ENCODE measurements around the gene LAMA5. TPM values are rescaled to one million over a fixed set of nuclear protein-coding genes. Genes with fewer than 3 reads are reported as not detected.

LAMA5 gene
- total and polyA plus RNA-seq, 2 of the 8 experiments (the other 6 are each of a cell fraction or from before 2014, with no cell fraction given) = 34.4 to 225 TPM

DNA sequence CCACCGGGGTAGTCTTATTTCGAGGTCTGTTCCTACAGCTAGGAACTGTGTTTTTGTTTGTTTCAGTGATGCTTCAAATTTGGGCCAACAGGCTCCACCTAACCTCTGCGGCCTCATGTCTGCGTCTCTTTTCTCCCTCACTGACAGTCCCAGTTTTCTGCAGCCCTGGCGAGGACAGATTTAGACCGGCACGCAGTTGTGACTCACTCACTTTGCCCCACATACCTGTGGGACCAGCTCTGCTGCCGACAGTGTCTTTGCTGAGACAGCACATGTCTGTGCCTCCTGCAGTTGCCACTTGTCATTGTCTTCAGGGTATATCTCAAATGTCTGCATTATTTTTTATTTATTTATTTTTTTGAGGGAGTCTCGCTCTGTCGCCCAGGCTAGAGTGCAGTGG, 99.6 kb downstream of the LAMA5 start:
- Histone ChIP-seq H3K4me1 (replicated peaks in 1 of 4; ENCODE audit: control insufficient read depth in 3 of 4, insufficient read depth in 4 of 4, low read length in 3 of 4) (no peaks in the 10 kb centered on the region), H3K9ac (replicated peaks in 1 of 4; ENCODE audit: extremely low read depth in 1 of 4, low read depth in 3 of 4, low read length in 3 of 4) (no peak overlapping the region), H2BK15ac (ENCODE audit: low read length) (no peak overlapping the region), H3K36me3 (ENCODE audit: control insufficient read depth in 2 of 4, insufficient read depth in 4 of 4, low read length in 3 of 4) (peaks cover 5 to 24% (median 15%) of the 10 kb centered on the region in 4 experiments; a peak in 6 of 8 replicates), H2BK20ac (ENCODE audit: low read length) (no peak overlapping the region), H4K91ac (replicated peaks; ENCODE audit: insufficient read length, low read length) (no peak overlapping the region), H2AFZ (ENCODE audit: low read length) (no peak overlapping the region), H2BK5ac (ENCODE audit: low read depth, low read length) (no peak overlapping the region), H3K9me3 (ENCODE audit: insufficient read depth in 2 of 2, low read depth in 1 of 2, low read length in 1 of 2) (peaks cover 0 to 2% of the 10 kb centered on the region in 2 experiments; a peak in 2 of 4 replicates), H3K79me2 (ENCODE audit: control insufficient read depth in 1 of 2, insufficient read depth in 2 of 2, low read length in 2 of 2) (no peaks in the 10 kb centered on the region), H4K20me1 (replicated peaks in 1 of 2; ENCODE audit: control insufficient read depth in 1 of 2, insufficient read depth in 2 of 2, low read length in 2 of 2) (peaks cover 4 to 9% of the 10 kb centered on the region in 2 experiments), H3K4me2 (ENCODE audit: insufficient read depth in 1 of 2, low read depth in 2 of 2, low read length in 2 of 2) (no peak overlapping the region), H2BK120ac (replicated peaks; ENCODE audit: low read depth, low read length) (no peak overlapping the region), H3K56ac (replicated peaks; ENCODE audit: insufficient read length, low read depth, low read length) (no peak overlapping the region), H3K23ac (ENCODE audit: insufficient read length) (no peak overlapping the region), H3K18ac (ENCODE audit: extremely low read depth, low read length) (no peak overlapping the region), H2BK12ac (ENCODE audit: low read depth, low read length) (no peak overlapping the region), H3K4ac (replicated peaks; ENCODE audit: insufficient read length, low read depth, low read length) (no peak overlapping the region), H2AK5ac (ENCODE audit: low read depth, low read length) (no peak overlapping the region), H3K14ac (ENCODE audit: insufficient read length) (no peak overlapping the region), H3K79me1 (ENCODE audit: low read depth, low read length) (peaks cover 6% of the 10 kb centered on the region), H4K5ac (ENCODE audit: insufficient read length, low read depth, low read length) (no peak overlapping the region), H3K27ac (ENCODE audit: low read depth, low read length) (no peak overlapping the region), H3K23me2 (ENCODE audit: low read depth, low read length) (no peaks in the 10 kb centered on the region), H3K4me3 (ENCODE audit: extremely low read depth in 1 of 4, insufficient read depth in 2 of 4, low read depth in 3 of 4, low read length in 4 of 4) (no peak overlapping the region), H3K27me3 (replicated peaks in 1 of 4; ENCODE audit: control insufficient read depth in 3 of 4, extremely low read depth in 1 of 4, insufficient read depth in 3 of 4, low read length in 3 of 4) (no peaks in the 10 kb centered on the region), H4K8ac (ENCODE audit: extremely low read depth, insufficient read depth, low read length) (no peak overlapping the region)
- DNase-seq (ENCODE audit: low read depth in 1 of 2, low spot score in 2 of 2) (no peak), FAIRE-seq (no peak)
- CTCF ChIA-PET (ENCODE audit: partially characterized antibody) = interaction anchor here (0.8 to 1.1 kb wide), 3 partner anchors 12 to 256 kb away, joined by 3 to 4 read pairs (median 3); no protein-coding TSS in a partner anchor
- 81% methylated on average over 10 of the region's 10 CpGs; no CpG with 5 or more reads in 1 of the 2 experiments for WGBS, 2 experiments (ENCODE audit: extremely low coverage in 1 of 2, insufficient coverage in 1 of 2, insufficient read length in 1 of 2, insufficient replicate concordance in 2 of 2, low coverage in 1 of 2, low lambda C conversion rate in 2 of 2, missing lambda C conversion rate in 1 of 2)
- POLR2A ChIA-PET (ENCODE audit: partially characterized antibody) = interaction anchor here (0.6 kb wide), 1 partner anchor 121 kb away, joined by 4 read pairs; no protein-coding TSS in a partner anchor
- TF ChIP-seq, protein P1, sequence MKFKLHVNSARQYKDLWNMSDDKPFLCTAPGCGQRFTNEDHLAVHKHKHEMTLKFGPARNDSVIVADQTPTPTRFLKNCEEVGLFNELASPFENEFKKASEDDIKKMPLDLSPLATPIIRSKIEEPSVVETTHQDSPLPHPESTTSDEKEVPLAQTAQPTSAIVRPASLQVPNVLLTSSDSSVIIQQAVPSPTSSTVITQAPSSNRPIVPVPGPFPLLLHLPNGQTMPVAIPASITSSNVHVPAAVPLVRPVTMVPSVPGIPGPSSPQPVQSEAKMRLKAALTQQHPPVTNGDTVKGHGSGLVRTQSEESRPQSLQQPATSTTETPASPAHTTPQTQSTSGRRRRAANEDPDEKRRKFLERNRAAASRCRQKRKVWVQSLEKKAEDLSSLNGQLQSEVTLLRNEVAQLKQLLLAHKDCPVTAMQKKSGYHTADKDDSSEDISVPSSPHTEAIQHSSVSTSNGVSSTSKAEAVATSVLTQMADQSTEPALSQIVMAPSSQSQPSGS (IDR thresholded peaks at IDR 0.05; ENCODE audit: low read length) = no peak
- TF ChIP-seq KDM1A (IDR thresholded peaks at IDR 0.05; ENCODE audit: borderline replicate concordance, low read length) (no peak), CTBP2 (IDR thresholded peaks at IDR 0.05; ENCODE audit: borderline replicate concordance, insufficient read depth, insufficient read length, low read length) (no peak), POLR2A (IDR thresholded peaks at IDR 0.05; ENCODE audit: control extremely low read depth in 1 of 2, low read depth in 2 of 2, low read length in 2 of 2) (no peak), SP2 (IDR thresholded peaks at IDR 0.05; ENCODE audit: low read length) (no peak), CHD2 (IDR thresholded peaks at IDR 0.05; ENCODE audit: low read length) (no peak), FOSL1 (IDR thresholded peaks at IDR 0.05; ENCODE audit: insufficient read depth, low read depth, low read length) (no peak), NRF1 (IDR thresholded peaks at IDR 0.05; ENCODE audit: low read depth, low read length) (no peak), BCL11A (IDR thresholded peaks at IDR 0.05; ENCODE audit: low read depth in 2 of 2, low read length in 2 of 2) (no peak), EGR1 (IDR thresholded peaks at IDR 0.05; ENCODE audit: borderline replicate concordance, low read depth, low read length) (no peak), RAD21 (IDR thresholded peaks at IDR 0.05 in 1 of 2, conservative IDR thresholded peaks at IDR 0.05 in 1 of 2; ENCODE audit: low read depth in 2 of 2, low read length in 2 of 2) (no peak), CHD1 (IDR thresholded peaks at IDR 0.05; ENCODE audit: low read depth, low read length) (no peak), GTF2F1 (IDR thresholded peaks at IDR 0.05; ENCODE audit: borderline replicate concordance, low read depth, low read length) (no peak)

Data from H1 (cell line).